GM12878 (cell line): ENCODE results near the gene RNASE7. TPM values are rescaled to one million over a fixed set of nuclear protein-coding genes. Genes with fewer than 3 reads are reported as not detected.
"Not testable (repeated sequence)": the region's sequence is repeated elsewhere in the genome, so short reads cannot be mapped to it uniquely, and the experiment has no call there.

Experiments
- ATAC-seq: fragments of 200-7000 bp; cut with Tn5 transposase; 3 replicates; pipeline ENCODE4 v1.9.1; 2020; ENCODE audit warnings: mild to moderate bottlenecking, moderate library complexity
- BruUV-seq: library from RNA; stranded (reverse); fragments of 400-500 nt; replicated peaks from 2 replicates; lab custom pipeline; 2021; lab: Mats Ljungman, UMichigan
- CTCF ChIA-PET: fragments of 300-600 bp; sonication (Branson Sonifier 250); formaldehyde crosslinking; extraction: SDS; loops from one replicate; lab custom pipeline; 2021; ENCODE audit warnings: inconsistent platforms; lab: Yijun Ruan, JAX
- POLR2A ChIA-PET: fragments of 350-600 bp; formaldehyde crosslinking; extraction: SDS; loops from one replicate; lab custom pipeline; 2021; ENCODE audit warnings: inconsistent platforms; lab: Charles Lee
- RAD21 ChIA-PET: fragments of 300-600 bp; sonication (Branson Sonifier 250); formaldehyde crosslinking; loops from one replicate; lab custom pipeline; 2023; ENCODE audit warnings: antibody characterized with exemption; ENCODE audit not compliant: unreplicated experiment; lab: Charles Lee
- SMC1A ChIA-PET: fragments of 300-600 bp; sonication (Branson Sonifier 250); formaldehyde crosslinking; loops from one replicate; lab custom pipeline; 2023; ENCODE audit not compliant: unreplicated experiment, uncharacterized antibody; lab: Charles Lee
- DNase-seq: peaks from one replicate; pipeline ENCODE4 v3.0.0-alpha.2; 2011; ENCODE audit warnings: low read depth, low spot score
- FAIRE-seq: peaks from 3 replicates; lab custom pipeline; 2011; peaks lifted over from hg19 to GRCh38; lab: Jason Lieb, UNC
- H2AFZ ChIP-seq: 2 replicates; pipeline ENCODE4 v1.6.0; 2011; ENCODE audit warnings: low read depth, low read length, control low read depth; ENCODE audit not compliant: control insufficient read depth
- H3K27ac ChIP-seq: 2 replicates; pipeline ENCODE4 v1.5.1; 2011; ENCODE audit warnings: control low read depth; ENCODE audit not compliant: control insufficient read depth, insufficient read depth
- H3K27me3 ChIP-seq, 2 experiments: replicated peaks in 1 of 2; 2 replicates each; pipeline versions ENCODE4 v1.6.0 to v1.6.1; 2011; ENCODE audit warnings: low read length in 1 of 2; ENCODE audit not compliant: control insufficient read depth in 2 of 2, insufficient read depth in 2 of 2
- H3K36me3 ChIP-seq, 2 experiments: 2 replicates each; pipeline ENCODE4 v1.5.1; 2011; ENCODE audit warnings: low read length in 1 of 2; ENCODE audit not compliant: control insufficient read depth in 2 of 2, insufficient read depth in 2 of 2
- H3K4me1 ChIP-seq: 2 replicates; pipeline ENCODE4 v1.6.1; 2011; ENCODE audit warnings: mild to moderate bottlenecking, low read length, moderate library complexity, mixed read lengths; ENCODE audit not compliant: control insufficient read depth, insufficient read depth
- H3K4me2 ChIP-seq: 2 replicates; pipeline ENCODE4 v1.6.0; 2011; ENCODE audit warnings: control low read depth; ENCODE audit not compliant: control insufficient read depth, insufficient read depth
- H3K4me3 ChIP-seq: fragments of 200-600 bp; sonication (generic); 2 replicates; pipeline ENCODE4 v1.5.1; 2016
- H3K79me2 ChIP-seq: 2 replicates; pipeline ENCODE4 v1.6.0; 2011; ENCODE audit warnings: low read length; ENCODE audit not compliant: control insufficient read depth, insufficient read depth
- H3K9ac ChIP-seq: 2 replicates; pipeline ENCODE4 v1.8.0; 2011; ENCODE audit warnings: low read length, control low read depth, mixed read lengths; ENCODE audit not compliant: control insufficient read depth, insufficient read depth
- H3K9me3 ChIP-seq: replicated peaks from 3 replicates; pipeline ENCODE4 v1.5.1; 2011; ENCODE audit warnings: mild to moderate bottlenecking, low read length; ENCODE audit not compliant: control insufficient read depth, insufficient read depth
- H4K20me1 ChIP-seq: 2 replicates; pipeline ENCODE4 v1.6.0; 2011; ENCODE audit not compliant: control insufficient read depth, insufficient read depth
- SIX5 ChIP-seq: IDR thresholded peaks from 2 replicates; pipeline ENCODE4 v1.6.1; 2011; ENCODE audit warnings: mild to moderate bottlenecking, low read depth, low read length, moderate library complexity; ENCODE audit not compliant: severe bottlenecking
- STAT3 ChIP-seq: IDR thresholded peaks from 2 replicates; pipeline ENCODE4 v1.6.1; 2011; ENCODE audit warnings: low read depth, low read length, improper control_type of control experiment
- WGBS: methylation state at CpG from one replicate; pipeline ENCODE4 v1.1.6; 2016; ENCODE audit warnings: low lambda C conversion rate; ENCODE audit not compliant: insufficient replicate concordance, insufficient coverage; ENCODE audit errors: missing lambda C conversion rate; 5-methylcytosine and 5-hydroxymethylcytosine counted together
- in situ Hi-C: fragments of 300-500 bp; cut with MboI; formaldehyde crosslinking; loops from 9 replicates; pipeline ENCODE4 v1.14.3; 2018; ENCODE audit warnings: mixed read lengths
- intact Hi-C: fragments of 100-400 bp; cut with micrococcal nuclease; formaldehyde crosslinking; loops from one replicate; pipeline ENCODE4 v1.14.2; 2022; ENCODE audit not compliant: unreplicated experiment
- polyA plus RNA-seq, 11 experiments: library from polyadenylated mRNA; depleted of rRNA in 4 of 11; unstranded in 6 of 11; stranded (reverse) in 5 of 11; fragments of >200 nt; fragmentation: Nextera tagmentation in 4 of 11; fragmentation: Illumina TruSeq in 1 of 11; extraction: Ambion mirVana in 4 of 11; extraction: Trizol in 1 of 11; gene quantifications; 1 replicate in 1 of 11; 2 replicates in 10 of 11; pipeline versions ENCODE4 v1.2.1 to v1.2.3, GENCODE V29; 2011 to 2016; ENCODE audit warnings: inconsistent platforms in 2 of 11, missing spikeins in 2 of 11, low read depth in 1 of 11
- total RNA-seq, 4 experiments: library from RNA; depleted of rRNA in 3 of 4; stranded (reverse); fragments of >200 nt in 3 of 4; fragmentation: Illumina TruSeq in 1 of 4; extraction: Trizol in 1 of 4; gene quantifications; 2 replicates each; pipeline versions ENCODE4 v1.2.1 to v1.2.3, GENCODE V29; 2013 to 2021

RNASE7 gene
- total and polyA plus RNA-seq, 10 of the 15 experiments (the other 5 are each of a cell fraction or from before 2014, with no cell fraction given) = not detected

DNA sequence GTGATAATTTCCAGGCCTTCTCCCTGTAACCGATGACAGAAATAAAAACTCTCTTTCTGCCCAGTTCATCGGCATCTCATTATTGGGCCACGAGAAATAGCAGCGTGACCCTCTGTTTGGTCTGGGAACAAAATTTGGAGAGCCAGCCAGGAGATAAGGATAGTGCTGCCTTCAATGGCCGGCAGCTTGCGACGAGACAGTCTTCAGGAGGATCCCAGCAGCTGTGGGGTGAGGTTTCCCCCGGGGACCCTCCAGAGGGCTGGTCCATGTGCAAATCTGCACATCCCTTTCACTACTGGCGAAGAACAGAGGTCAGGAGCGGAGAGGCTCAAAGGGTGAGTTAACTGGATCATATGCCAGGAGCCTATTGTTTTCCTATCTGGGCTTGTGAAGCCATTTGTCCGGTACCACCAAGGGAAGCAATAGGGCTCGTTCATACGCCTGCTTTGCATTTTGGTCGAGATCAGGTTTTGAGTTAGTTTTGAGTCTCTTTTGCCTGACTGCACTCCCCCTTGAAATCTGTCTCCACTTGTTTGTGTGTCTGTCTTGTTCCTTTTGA is 38.3 kb upstream of the RNASE7 start:
- Histone ChIP-seq H3K79me2 (no peaks in the 10 kb centered on the region), H3K27ac (no peak overlapping the region), H3K4me2 (no peak overlapping the region), H3K27me3 (no peaks in the 10 kb centered on the region), H3K4me3 (no peak overlapping the region), H3K9me3 (no peaks in the 10 kb centered on the region)
- ATAC-seq = no peak
- DNase-seq = no peak
- FAIRE-seq = no peak
- TF ChIP-seq SIX5 (no peak), STAT3 (no peak)
- TF ChIP-seq, all 136 proteins: peak for 0
- H3K9ac ChIP-seq = no peak overlapping the region
- 74% methylated on average over 14 of the region's 14 CpGs for WGBS
- H4K20me1 ChIP-seq = no peaks in the 10 kb centered on the region
- no TSS peak for BruUV-seq
- intact Hi-C loops = no loop called here
- RAD21 ChIA-PET = interaction anchor here (3.3 kb wide), 1 partner anchor 11 kb away, joined by 11 read pairs; no protein-coding TSS in a partner anchor
- in situ Hi-C loops = no loop called here
- H3K36me3 ChIP-seq = no peaks in the 10 kb centered on the region; a peak in 1 of 4 replicates
- no peaks in the 10 kb centered on the region for H3K4me1 ChIP-seq
- SMC1A ChIA-PET = no interaction called here
- POLR2A ChIA-PET = no interaction called here
- no peak overlapping the region for H2AFZ ChIP-seq
- CTCF ChIA-PET = interaction anchor here (1.5 to 5.3 kb wide), 4 partner anchors 8 to 101 kb away, joined by 3 to 62 read pairs (median 11); no protein-coding TSS in a partner anchor

GRCh38 chr14:21009721-21010120 is 32.4 kb upstream of the RNASE7 start:
- FAIRE-seq, H4K20me1 ChIP-seq, H3K4me1 ChIP-seq, in situ Hi-C loops, H3K4me3 ChIP-seq, H3K27ac ChIP-seq, ATAC-seq, POLR2A ChIA-PET, DNase-seq, H2AFZ ChIP-seq, intact Hi-C loops, H3K79me2 ChIP-seq, H3K9me3 ChIP-seq, BruUV-seq, RAD21 ChIA-PET, H3K36me3 ChIP-seq, H3K9ac ChIP-seq, H3K27me3 ChIP-seq, H3K4me2 ChIP-seq: not testable (repeated sequence)
- WGBS = 28% methylated on average over 3 of the region's 3 CpGs
- ChIA-PET SMC1A (interaction anchor here (0.6 to 1.4 kb wide), 2 partner anchors 87 to 151 kb away, joined by 3 read pairs; no protein-coding TSS in a partner anchor), CTCF (interaction anchor here (0.8 to 10.7 kb wide), 6 partner anchors 10 to 95 kb away, joined by 3 to 253 read pairs (median 3); partner anchors contain the start of gene TMEM253)
